NCI-H748 (cell line): ENCODE data around the gene AR.
A peak's percentile ranks its signal among the peaks of the same experiment; 100 is the strongest.

Source experiments
- DNase-seq: peaks from one replicate; lab custom pipeline; 2025; ENCODE audit not compliant: unreplicated experiment; lab: John Stamatoyannopoulos, UW

Gene AR, protein sequence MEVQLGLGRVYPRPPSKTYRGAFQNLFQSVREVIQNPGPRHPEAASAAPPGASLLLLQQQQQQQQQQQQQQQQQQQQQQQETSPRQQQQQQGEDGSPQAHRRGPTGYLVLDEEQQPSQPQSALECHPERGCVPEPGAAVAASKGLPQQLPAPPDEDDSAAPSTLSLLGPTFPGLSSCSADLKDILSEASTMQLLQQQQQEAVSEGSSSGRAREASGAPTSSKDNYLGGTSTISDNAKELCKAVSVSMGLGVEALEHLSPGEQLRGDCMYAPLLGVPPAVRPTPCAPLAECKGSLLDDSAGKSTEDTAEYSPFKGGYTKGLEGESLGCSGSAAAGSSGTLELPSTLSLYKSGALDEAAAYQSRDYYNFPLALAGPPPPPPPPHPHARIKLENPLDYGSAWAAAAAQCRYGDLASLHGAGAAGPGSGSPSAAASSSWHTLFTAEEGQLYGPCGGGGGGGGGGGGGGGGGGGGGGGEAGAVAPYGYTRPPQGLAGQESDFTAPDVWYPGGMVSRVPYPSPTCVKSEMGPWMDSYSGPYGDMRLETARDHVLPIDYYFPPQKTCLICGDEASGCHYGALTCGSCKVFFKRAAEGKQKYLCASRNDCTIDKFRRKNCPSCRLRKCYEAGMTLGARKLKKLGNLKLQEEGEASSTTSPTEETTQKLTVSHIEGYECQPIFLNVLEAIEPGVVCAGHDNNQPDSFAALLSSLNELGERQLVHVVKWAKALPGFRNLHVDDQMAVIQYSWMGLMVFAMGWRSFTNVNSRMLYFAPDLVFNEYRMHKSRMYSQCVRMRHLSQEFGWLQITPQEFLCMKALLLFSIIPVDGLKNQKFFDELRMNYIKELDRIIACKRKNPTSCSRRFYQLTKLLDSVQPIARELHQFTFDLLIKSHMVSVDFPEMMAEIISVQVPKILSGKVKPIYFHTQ

DNA sequence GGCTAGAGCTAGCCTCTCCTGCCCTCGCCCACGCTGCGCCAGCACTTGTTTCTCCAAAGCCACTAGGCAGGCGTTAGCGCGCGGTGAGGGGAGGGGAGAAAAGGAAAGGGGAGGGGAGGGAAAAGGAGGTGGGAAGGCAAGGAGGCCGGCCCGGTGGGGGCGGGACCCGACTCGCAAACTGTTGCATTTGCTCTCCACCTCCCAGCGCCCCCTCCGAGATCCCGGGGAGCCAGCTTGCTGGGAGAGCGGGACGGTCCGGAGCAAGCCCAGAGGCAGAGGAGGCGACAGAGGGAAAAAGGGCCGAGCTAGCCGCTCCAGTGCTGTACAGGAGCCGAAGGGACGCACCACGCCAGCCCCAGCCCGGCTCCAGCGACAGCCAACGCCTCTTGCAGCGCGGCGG is at the start of gene AR:
AR (plus strand) TSS at position 204 of the 400 bp plus-strand sequence. CDS start 1,126 bp downstream, outside the sequence.
- peak; percentile 25 for DNase-seq

DNA sequence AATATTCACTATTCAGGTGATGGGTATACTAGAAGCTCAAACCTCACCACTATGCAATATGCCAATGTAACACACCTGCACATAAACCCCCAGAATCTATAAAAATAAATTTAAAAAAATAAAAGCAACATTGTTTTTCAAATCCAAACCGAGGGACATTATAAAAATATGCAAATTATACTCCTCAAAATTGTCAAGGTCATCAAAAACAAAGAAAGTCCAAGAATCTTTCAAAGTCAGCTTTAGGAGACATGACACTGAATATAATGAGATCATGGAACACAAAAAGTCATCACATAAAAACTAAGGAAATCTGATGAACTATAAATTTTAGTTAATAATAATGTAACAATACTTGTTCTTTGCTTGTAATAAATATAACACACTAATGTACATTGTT is 43.2 kb upstream of the AR start:
- DNase-seq = no peak

- DNase-seq = no peak
These were observed 40.8 kb upstream of the AR start for GRCh38 chrX:67503004-67503403.

DNA sequence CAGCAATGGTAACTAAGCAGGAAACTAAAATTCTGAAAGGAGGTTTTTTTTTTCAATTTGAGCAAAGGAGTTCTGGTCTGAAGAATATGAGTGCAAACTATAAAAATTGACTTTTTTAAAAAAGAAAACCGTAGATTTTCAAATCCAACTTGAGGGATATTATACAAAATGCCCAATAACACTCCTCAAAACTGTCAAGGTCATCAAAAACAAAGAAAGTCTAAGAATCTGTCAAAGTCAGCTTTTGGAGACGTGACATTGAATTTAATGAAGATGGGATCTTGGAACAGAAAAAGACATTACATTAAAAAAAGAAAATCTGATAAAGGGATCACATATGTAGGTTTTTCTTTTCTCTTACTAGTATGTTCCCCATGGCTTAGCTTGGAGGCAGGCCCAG is 40.4 kb upstream of the AR start:
- no peak for DNase-seq

DNA sequence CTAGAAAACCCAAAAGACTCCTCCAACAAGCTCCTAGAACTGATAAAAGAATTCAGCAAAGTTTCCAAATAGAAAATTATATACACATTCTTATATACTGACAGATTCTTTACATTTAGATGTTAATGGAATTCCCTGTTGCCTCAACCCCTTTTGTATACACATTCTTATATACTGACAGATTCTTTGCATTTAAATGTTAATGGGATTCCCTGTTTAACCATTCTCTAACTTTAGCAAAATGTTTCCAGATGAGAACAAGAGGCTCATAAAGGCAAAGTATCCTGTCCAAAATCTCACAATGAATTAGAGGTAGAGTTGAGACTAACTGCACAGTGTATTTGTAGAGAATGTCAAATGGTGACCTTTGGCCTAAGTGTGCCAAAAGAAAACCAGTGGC is 23.1 kb upstream of the AR start:
- no peak for DNase-seq

GRCh38 chrX:67523002-67523681 is 20.7 kb upstream of the AR start:
- DNase-seq = no peak

DNA sequence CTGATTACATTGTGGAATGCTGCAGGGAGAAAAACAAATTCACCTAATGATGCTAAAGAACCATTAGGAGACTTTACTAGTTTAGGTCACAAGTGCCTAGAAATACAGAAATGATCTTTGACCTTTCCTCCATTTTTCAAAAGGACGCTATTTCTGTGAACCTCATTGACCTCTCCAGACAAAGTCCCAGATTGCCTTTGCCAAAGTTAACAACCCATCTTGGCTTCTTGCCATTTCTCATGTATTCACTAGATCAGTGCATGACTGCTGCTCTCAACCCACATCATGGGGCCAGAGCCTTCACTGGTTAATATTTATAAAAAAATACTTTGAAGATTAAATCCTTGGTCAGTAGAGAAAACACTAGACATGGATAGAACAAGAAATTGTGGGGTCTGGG is 19.9 kb upstream of the AR start:
- no peak for DNase-seq

GRCh38 chrX:67524428-67524827 is 19.4 kb upstream of the AR start:
- DNase-seq = no peak

DNA sequence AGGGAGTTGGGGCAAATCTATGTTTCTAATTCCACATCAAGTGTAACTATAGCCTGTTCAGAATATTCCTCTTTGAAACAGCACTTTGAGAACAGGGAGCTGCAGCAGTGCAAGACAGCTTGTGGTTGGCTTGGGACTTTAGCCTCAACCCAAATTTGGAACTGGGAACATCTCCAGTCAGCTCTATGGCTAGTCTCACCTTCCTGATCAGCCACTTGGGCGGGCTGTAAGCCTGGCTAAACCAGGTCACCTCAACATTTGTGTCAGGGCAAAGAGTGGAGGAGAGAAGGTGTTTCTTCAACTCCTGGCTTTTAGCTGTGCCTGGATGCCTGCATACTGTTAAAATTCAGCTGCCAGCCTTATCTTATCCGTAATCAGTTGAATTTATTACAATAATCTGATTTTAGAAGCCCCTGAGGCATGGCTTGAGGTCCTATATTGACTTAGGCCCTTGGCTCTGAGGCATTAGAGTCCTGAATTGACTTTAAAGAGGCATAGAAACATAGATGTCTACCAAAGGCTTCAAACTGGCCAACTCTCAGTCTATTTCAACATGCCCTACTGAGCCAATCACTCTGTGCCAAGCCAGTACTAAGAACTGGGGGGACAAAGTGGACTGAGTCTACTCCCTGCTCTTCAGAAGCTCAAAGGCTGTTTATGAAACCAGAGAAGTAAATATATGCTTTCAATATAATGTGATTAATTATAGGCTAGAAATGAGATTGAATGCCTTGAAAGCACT is 18.7 kb upstream of the AR start:
- no peak for DNase-seq

- DNase-seq = no peak
These were observed 7.3 kb upstream of the AR start for GRCh38 chrX:67536564-67536963.

DNA sequence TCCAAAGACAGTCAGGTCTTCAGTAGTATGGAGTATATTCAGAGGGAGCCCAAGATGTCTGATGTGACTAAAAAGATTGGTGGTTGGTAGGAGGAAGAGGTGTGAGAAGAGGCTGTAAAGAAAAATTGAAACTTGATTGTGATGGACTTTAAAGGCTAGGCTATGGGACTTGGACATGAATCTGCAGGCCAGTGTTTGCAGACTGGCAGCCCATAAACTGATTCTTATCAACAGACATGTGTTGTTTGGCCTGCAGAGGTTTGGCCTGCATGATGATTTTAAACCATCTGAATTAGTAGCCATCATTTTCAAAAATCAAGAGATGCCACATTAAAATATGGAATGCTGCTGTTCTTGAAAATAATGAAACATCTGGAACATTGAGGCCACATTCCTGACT is 5.4 kb upstream of the AR start:
- DNase-seq = no peak

GRCh38 chrX:67544281-67545035 is 637 bp downstream of the AR start:
- peak; percentile 32 for DNase-seq

DNA sequence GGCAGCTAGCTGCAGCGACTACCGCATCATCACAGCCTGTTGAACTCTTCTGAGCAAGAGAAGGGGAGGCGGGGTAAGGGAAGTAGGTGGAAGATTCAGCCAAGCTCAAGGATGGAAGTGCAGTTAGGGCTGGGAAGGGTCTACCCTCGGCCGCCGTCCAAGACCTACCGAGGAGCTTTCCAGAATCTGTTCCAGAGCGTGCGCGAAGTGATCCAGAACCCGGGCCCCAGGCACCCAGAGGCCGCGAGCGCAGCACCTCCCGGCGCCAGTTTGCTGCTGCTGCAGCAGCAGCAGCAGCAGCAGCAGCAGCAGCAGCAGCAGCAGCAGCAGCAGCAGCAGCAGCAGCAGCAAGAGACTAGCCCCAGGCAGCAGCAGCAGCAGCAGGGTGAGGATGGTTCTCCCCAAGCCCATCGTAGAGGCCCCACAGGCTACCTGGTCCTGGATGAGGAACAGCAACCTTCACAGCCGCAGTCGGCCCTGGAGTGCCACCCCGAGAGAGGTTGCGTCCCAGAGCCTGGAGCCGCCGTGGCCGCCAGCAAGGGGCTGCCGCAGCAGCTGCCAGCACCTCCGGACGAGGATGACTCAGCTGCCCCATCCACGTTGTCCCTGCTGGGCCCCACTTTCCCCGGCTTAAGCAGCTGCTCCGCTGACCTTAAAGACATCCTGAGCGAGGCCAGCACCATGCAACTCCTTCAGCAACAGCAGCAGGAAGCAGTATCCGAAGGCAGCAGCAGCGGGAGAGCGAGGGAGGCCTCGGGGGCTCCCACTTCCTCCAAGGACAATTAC is 1.4 kb downstream of the AR start:
- peak; percentile 15 for DNase-seq

DNA sequence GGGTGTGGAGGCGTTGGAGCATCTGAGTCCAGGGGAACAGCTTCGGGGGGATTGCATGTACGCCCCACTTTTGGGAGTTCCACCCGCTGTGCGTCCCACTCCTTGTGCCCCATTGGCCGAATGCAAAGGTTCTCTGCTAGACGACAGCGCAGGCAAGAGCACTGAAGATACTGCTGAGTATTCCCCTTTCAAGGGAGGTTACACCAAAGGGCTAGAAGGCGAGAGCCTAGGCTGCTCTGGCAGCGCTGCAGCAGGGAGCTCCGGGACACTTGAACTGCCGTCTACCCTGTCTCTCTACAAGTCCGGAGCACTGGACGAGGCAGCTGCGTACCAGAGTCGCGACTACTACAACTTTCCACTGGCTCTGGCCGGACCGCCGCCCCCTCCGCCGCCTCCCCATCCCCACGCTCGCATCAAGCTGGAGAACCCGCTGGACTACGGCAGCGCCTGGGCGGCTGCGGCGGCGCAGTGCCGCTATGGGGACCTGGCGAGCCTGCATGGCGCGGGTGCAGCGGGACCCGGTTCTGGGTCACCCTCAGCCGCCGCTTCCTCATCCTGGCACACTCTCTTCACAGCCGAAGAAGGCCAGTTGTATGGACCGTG is 2.2 kb downstream of the AR start:
- no peak for DNase-seq

DNA sequence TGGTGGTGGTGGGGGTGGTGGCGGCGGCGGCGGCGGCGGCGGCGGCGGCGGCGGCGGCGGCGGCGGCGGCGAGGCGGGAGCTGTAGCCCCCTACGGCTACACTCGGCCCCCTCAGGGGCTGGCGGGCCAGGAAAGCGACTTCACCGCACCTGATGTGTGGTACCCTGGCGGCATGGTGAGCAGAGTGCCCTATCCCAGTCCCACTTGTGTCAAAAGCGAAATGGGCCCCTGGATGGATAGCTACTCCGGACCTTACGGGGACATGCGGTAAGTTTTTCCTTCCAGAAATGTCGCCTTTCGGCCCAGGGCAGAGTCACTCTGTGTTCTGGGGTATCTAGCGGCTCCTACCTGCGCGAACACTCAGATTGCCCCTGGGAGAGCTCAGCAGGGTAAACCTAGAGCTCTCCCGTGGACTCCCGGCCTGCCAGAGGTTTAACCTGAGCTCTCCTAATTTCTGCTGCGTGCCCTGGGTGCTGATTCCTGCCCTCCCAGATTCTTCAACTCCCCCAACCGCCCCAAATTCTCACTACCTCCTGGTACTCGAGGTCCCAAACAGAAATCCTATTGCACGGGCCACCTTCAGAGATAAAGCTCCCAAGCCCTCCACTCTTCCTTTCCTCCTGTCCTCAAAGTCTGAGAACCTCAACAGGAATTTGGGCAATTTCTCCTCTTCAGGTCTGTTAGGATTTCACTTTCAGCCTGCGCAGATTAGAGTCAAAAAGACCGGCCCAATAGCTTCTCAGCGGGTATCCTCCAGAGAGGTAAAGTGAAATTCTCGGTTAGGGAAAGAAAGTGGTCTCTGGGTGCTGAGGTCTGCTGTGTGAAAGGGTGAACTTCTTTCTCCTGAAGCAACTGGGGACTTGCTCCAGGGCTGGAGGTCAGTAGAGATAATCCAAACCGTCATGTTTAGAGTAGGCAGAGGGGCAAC is 2.9 kb downstream of the AR start:
- no peak for DNase-seq

DNA sequence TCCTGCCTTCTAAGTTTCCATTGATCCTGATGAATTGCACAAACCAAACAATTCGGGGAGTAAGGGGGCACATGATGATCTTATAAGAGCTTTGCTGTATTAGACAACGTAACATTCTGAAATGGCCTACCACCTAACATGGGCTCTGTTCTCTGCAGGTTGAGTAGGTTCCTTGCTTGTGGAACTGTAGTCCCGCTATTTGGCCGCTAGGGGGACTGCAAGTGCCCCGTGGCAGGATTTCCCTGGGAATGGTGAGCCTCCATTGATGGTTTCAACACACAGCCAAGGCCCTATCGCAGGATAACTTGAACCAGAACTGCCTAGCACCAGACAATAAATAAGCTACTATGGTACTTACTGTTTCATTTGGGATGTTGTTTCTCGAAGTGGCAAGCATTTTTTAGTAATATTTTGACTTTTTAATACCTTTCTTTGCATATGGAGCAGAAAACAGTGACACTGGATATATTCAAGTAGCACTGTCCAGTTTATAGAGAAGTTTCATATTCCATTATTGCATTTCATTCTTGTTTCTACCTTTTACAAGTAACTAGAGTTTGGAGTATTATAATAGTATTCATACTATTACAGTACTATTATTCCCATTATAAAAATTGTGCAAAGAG is 11.9 kb downstream of the AR start:
- DNase-seq = peak; percentile 19

- DNase-seq = no peak
These were observed 14.4 kb downstream of the AR start for GRCh38 chrX:67558267-67558666.
